Esophagus muscularis mucosa (tissue), 4 donors: Measurements from ENCODE around the gene GDE1.

Experiments used
- CTCF ChIP-seq, 3 experiments: fragments of 200-600 bp in 2 of 3; fragments of 450-650 bp in 1 of 3; sonication (generic) in 2 of 3; IDR thresholded peaks; one replicate each; pipeline ENCODE4 v1.5.1; 2017 to 2019; ENCODE audit warnings: antibody characterized with exemption in 3 of 3, mild to moderate bottlenecking in 2 of 3, moderate library complexity in 1 of 3
- EP300 ChIP-seq: sonication (generic); formaldehyde crosslinking; IDR thresholded peaks from one replicate; pipeline ENCODE4 v1.6.1; 2017; ENCODE audit warnings: antibody characterized with exemption
- POLR2A ChIP-seq: fragments of 450-650 bp; IDR thresholded peaks from one replicate; pipeline ENCODE4 v1.6.1; 2017; ENCODE audit warnings: antibody characterized with exemption, moderate library complexity, mild to moderate bottlenecking, low read depth
- POLR2AphosphoS5 ChIP-seq, 2 donors: sonication (generic); formaldehyde crosslinking; IDR thresholded peaks; one replicate each; pipeline ENCODE4 v1.6.1; 2017; ENCODE audit warnings: antibody characterized with exemption in 2 of 2

GRCh38 chr16:19484096-19484495, 37.8 kb downstream of the GDE1 start:
- TF ChIP-seq POLR2AphosphoS5 (IDR thresholded peaks at IDR 0.05) (no peak), EP300 (no peak), POLR2A (no peak), CTCF (IDR thresholded peaks at IDR 0.05) (no peak)
